AG04450 (cell line): Measurements from ENCODE around the gene TGFBR1. TPM values are rescaled to one million over a fixed set of nuclear protein-coding genes. Genes with fewer than 3 reads are reported as not detected.

ENCODE experiments used
- CTCF ChIA-PET: fragments of 300-600, 350-600 bp; formaldehyde crosslinking; extraction: SDS; loops from one replicate; lab custom pipeline; 2022; ENCODE audit warnings: antibody characterized with exemption, inconsistent platforms; lab: Charles Lee
- POLR2A ChIA-PET: fragments of 350-600 bp; formaldehyde crosslinking; extraction: SDS; loops from one replicate; lab custom pipeline; 2021; ENCODE audit warnings: antibody characterized with exemption, inconsistent platforms; lab: Yijun Ruan, JAX
- DNase-seq: peaks from one replicate; pipeline ENCODE4 v3.0.0-alpha.2; 2011; ENCODE audit warnings: low read depth, low spot score
- H3K27ac ChIP-seq: one replicate; pipeline ENCODE4 v1.5.1; 2012; ENCODE audit warnings: low read depth, low read length, control low read depth
- H3K27me3 ChIP-seq: one replicate; pipeline ENCODE4 v1.6.0; 2012; ENCODE audit warnings: low read length; ENCODE audit not compliant: control insufficient read depth, insufficient read depth
- H3K4me3 ChIP-seq: 2 replicates; pipeline ENCODE4 v1.5.1; 2011; ENCODE audit warnings: mild to moderate bottlenecking, low read depth, low read length, control low read depth
- H3K9me3 ChIP-seq: 2 replicates; pipeline ENCODE4 v1.5.1; 2012; ENCODE audit warnings: low read length; ENCODE audit not compliant: control insufficient read depth, insufficient read depth
- CTCF ChIP-seq: IDR thresholded peaks from 2 replicates; pipeline ENCODE4 v1.5.1; 2011; ENCODE audit warnings: low read depth, low read length, control low read depth, inconsistent platforms
- polyA plus RNA-seq: library from polyadenylated mRNA; depleted of rRNA; stranded (reverse); fragments of >200 nt; gene quantifications from 2 replicates; pipeline ENCODE4 v1.2.3, GENCODE V29; 2011

TGFBR1 gene
- polyA plus RNA-seq, 1 experiment = 86.3 TPM

- DNase-seq = no peak
- Histone ChIP-seq H3K9me3 (no peaks in the 10 kb centered on the region), H3K27me3 (peaks cover 25% of the 10 kb centered on the region), H3K4me3 (no peak overlapping the region), H3K27ac (no peak overlapping the region)
- ChIA-PET CTCF (no interaction called here), POLR2A (interaction anchor here (0.7 kb wide), 1 partner anchor 55 kb away, joined by 3 read pairs; no protein-coding TSS in a partner anchor)
- no peak for TF ChIP-seq CTCF
Measured at GRCh38 chr9:99167694-99168093, 62.8 kb downstream of the TGFBR1 start.

GRCh38 chr9:99169086-99169485 is 64.2 kb downstream of the TGFBR1 start:
- TF ChIP-seq CTCF = no peak
- ChIA-PET CTCF (no interaction called here), POLR2A (no interaction called here)
- no peak overlapping the region for H3K27ac ChIP-seq
- H3K9me3 ChIP-seq = no peaks in the 10 kb centered on the region
- no peak for DNase-seq
- no peak overlapping the region for H3K4me3 ChIP-seq
- peaks cover 25% of the 10 kb centered on the region for H3K27me3 ChIP-seq

GRCh38 chr9:99169982-99170761 is 65.3 kb downstream of the TGFBR1 start:
- Histone ChIP-seq H3K9me3 (no peaks in the 10 kb centered on the region), H3K27ac (no peak overlapping the region), H3K4me3 (no peak overlapping the region), H3K27me3 (peaks cover 25% of the 10 kb centered on the region)
- ChIA-PET POLR2A (no interaction called here), CTCF (no interaction called here)
- no peak for DNase-seq
- TF ChIP-seq CTCF = no peak

- Histone ChIP-seq H3K27ac (no peak overlapping the region), H3K9me3 (no peaks in the 10 kb centered on the region), H3K4me3 (no peak overlapping the region), H3K27me3 (peaks cover 25% of the 10 kb centered on the region)
- POLR2A ChIA-PET = no interaction called here
- no peak for DNase-seq
- TF ChIP-seq CTCF = no peak
- CTCF ChIA-PET = interaction anchor here (1.4 to 3.3 kb wide), 3 partner anchors 8 to 51 kb away, joined by 3 to 30 read pairs (median 6); partner anchors contain the start of gene SEC61B
Measured at GRCh38 chr9:99171225-99172123, 66.6 kb downstream of the TGFBR1 start.
